ENCODE results near the gene ZNF341. TPM values are rescaled to one million over a fixed set of nuclear protein-coding genes. Genes with fewer than 3 reads are reported as not detected.

Gene ZNF341
- total RNA-seq, 2 experiments from 2014 or later = 2.1 to 2.7 TPM

DNA sequence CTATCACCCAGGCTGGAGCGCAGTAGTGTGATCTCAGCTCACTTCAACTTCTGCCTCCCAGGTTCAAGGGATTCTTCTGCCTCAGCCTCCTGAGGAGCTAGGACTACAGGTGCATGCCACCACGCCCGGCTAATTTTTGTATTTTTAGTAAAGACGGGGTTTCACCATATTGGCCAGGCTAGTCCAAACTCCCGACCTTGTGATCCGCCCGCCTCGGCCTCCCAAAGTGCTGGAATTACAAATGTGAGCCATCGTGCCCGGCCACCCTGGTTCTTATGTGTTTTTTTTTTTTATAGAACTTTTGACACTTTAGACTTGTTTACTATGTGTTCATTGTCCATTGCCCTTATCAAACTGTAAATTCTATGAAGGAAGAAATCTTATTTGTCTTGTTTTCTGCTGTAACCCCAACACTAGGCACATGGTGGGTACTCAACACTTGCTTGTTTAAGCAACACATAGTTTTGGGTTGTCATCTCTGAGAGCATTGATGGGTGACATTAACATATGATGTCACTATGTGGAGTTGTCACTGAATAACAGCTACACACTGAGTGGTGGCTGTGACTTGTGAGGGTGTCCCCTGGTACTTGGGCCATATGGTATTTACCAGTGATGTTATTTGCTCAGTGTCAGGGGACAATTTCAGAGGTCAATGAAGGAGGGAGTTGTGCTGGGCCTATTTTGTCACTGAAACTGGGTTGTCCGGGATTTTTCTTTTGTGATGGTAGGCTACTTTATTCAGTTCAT lies 10.2 kb upstream of the ZNF341 start:
- H3K27me3 ChIP-seq (ENCODE audit: control insufficient read depth in 1 of 2, insufficient read depth in 2 of 2, low read length in 2 of 2) = no peaks in the 10 kb centered on the region
- DNase-seq (no peak), ATAC-seq (ENCODE audit: poor library complexity) (no peak)
- H3K9me3 ChIP-seq (ENCODE audit: control insufficient read depth in 1 of 2, insufficient read depth in 1 of 2, low read length in 2 of 2) = no peaks in the 10 kb centered on the region
- Mint-ChIP-seq H3K27me3 (no peaks in the 10 kb centered on the region), H3K27ac (peak overlapping the region; percentile 57), H3K4me1 (ENCODE audit: low read depth) (peaks cover 18% of the 10 kb centered on the region), H3K36me3 (ENCODE audit: low read depth) (peaks cover 5% of the 10 kb centered on the region), H3K9me3 (no peaks in the 10 kb centered on the region), H3K4me3 (peak overlapping the region; percentile 68)
- POLR2A ChIA-PET = interaction anchor here (2.2 to 3.1 kb wide), 3 partner anchors 11 to 53 kb away, joined by 19 to 53 read pairs (median 23); partner anchors contain the start of genes ACTL10 and ZNF341
- no peaks in the 10 kb centered on the region for H3K36me3 ChIP-seq (ENCODE audit: insufficient read depth, low read length)
- intact Hi-C loops (cut with DNase I, micrococcal nuclease) = loop anchor here in 1 of 2 experiments (2.0 to 10.0 kb wide), 4 partner anchors 35 to 314 kb away; partner anchors contain the start of genes CHMP4B and E2F1
- CTCF ChIA-PET = interaction anchor here (0.7 kb wide), 2 partner anchors 84 to 1153 kb away, joined by 3 to 4 read pairs; no protein-coding TSS in a partner anchor
- H3K4me1 ChIP-seq (ENCODE audit: insufficient read depth, low read length) = peaks cover 20% of the 10 kb centered on the region
- no peak overlapping the region for H3K27ac ChIP-seq (ENCODE audit: low read depth in 1 of 2, low read length in 2 of 2)
- TF ChIP-seq, protein P1, sequence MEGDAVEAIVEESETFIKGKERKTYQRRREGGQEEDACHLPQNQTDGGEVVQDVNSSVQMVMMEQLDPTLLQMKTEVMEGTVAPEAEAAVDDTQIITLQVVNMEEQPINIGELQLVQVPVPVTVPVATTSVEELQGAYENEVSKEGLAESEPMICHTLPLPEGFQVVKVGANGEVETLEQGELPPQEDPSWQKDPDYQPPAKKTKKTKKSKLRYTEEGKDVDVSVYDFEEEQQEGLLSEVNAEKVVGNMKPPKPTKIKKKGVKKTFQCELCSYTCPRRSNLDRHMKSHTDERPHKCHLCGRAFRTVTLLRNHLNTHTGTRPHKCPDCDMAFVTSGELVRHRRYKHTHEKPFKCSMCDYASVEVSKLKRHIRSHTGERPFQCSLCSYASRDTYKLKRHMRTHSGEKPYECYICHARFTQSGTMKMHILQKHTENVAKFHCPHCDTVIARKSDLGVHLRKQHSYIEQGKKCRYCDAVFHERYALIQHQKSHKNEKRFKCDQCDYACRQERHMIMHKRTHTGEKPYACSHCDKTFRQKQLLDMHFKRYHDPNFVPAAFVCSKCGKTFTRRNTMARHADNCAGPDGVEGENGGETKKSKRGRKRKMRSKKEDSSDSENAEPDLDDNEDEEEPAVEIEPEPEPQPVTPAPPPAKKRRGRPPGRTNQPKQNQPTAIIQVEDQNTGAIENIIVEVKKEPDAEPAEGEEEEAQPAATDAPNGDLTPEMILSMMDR (IDR thresholded peaks at IDR 0.05) = no peak
- H3K4me3 ChIP-seq (ENCODE audit: low read length) = no peak overlapping the region

DNA sequence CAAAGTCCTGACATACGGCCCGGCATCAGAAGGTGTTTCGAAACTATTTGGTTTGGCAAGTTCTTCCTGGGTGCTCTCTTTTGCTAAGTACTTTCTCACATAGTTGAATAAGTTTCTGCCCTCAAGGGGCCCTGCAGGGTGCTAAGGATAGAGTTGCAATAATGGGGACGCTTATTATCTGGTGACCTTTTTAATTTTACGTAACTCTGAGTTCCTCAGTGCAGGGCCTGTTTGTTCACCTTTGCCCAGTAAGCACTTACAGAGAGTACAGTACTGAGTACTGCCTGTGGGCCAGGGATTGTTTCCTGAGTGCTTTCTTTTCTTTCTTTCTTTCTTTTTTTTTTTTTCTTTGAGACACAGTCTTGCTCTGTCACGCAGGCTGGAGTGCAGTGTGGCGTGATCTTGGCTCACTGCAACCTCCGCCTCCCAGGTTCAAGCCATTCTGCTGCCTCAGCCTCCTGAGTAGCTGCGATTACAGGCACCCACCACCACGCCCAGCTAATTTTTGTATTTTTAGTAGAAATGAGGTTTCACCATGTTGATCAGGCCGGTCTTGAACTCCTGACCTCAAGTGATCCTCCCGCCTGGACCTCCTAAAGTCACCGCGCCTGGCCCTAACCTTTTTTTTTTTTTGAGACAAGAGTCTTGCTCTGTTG lies 7.2 kb upstream of the ZNF341 start:
- no peak overlapping the region for H3K4me3 ChIP-seq (ENCODE audit: low read length)
- TF ChIP-seq, protein P1 (IDR thresholded peaks at IDR 0.05) = no peak
- ChIA-PET CTCF (no interaction called here), POLR2A (no interaction called here)
- H3K4me3 Mint-ChIP-seq = no peak overlapping the region
- no peaks in the 10 kb centered on the region for H3K36me3 Mint-ChIP-seq (ENCODE audit: low read depth)
- ATAC-seq (ENCODE audit: poor library complexity) = no peak
- H3K4me1 Mint-ChIP-seq (ENCODE audit: low read depth) = peaks cover 7% of the 10 kb centered on the region
- H3K4me1 ChIP-seq (ENCODE audit: insufficient read depth, low read length) = peaks cover 12% of the 10 kb centered on the region
- no peak overlapping the region for H3K27ac ChIP-seq (ENCODE audit: low read depth in 1 of 2, low read length in 2 of 2)
- no peaks in the 10 kb centered on the region for H3K27me3 ChIP-seq (ENCODE audit: control insufficient read depth in 1 of 2, insufficient read depth in 2 of 2, low read length in 2 of 2)
- no peaks in the 10 kb centered on the region for H3K9me3 Mint-ChIP-seq
- intact Hi-C loops (cut with DNase I, micrococcal nuclease) = loop anchor here in 1 of 2 experiments (5.0 to 10.0 kb wide), 2 partner anchors 240 to 317 kb away; no protein-coding TSS in a partner anchor
- H3K27ac Mint-ChIP-seq = no peak overlapping the region
- H3K27me3 Mint-ChIP-seq = no peaks in the 10 kb centered on the region
- DNase-seq = peak in 1 of 14 experiments; percentile 9
- H3K9me3 ChIP-seq (ENCODE audit: control insufficient read depth in 1 of 2, insufficient read depth in 1 of 2, low read length in 2 of 2) = no peaks in the 10 kb centered on the region
- H3K36me3 ChIP-seq (ENCODE audit: insufficient read depth, low read length) = no peaks in the 10 kb centered on the region

DNA sequence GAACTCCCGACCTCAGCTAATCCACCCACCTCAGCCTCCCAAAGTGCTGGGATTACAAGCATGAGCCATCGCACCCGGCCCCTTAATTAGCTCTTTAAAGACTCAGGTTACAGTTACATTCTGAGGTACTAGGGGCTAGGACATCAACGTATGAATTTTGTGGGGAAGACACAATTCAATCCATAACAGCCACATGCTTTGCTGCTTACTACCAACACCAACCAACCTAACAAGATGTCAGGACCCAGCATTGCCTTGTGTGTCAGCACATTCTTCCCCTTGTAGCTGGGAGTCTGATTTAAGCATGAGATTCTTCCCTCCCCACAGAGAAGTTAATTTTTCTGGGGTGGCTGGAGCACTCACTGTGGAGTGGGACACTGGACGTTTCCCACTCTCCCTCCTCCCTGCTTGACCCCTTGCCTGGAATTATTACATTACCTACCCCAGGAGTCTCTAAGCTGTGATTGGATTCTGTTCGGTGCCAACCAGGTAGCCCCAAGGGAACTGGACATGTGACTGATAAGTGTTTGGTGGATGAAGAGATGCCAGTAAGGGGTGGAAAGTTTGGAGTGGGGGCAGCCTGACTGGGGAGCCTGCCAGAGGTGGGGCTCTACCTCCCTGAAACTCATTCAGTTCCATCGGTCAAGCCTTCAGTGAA lies 6.1 kb upstream of the ZNF341 start:
- intact Hi-C loops (cut with DNase I, micrococcal nuclease) = loop anchor here in 1 of 2 experiments (10.0 kb wide), 1 partner anchor 241 kb away; no protein-coding TSS in a partner anchor
- Mint-ChIP-seq H3K4me3 (no peak overlapping the region), H3K27ac (no peak overlapping the region), H3K9me3 (no peaks in the 10 kb centered on the region), H3K36me3 (ENCODE audit: low read depth) (no peaks in the 10 kb centered on the region), H3K4me1 (ENCODE audit: low read depth) (no peaks in the 10 kb centered on the region), H3K27me3 (no peaks in the 10 kb centered on the region)
- Histone ChIP-seq H3K4me3 (ENCODE audit: low read length) (no peak overlapping the region), H3K27ac (ENCODE audit: low read depth in 1 of 2, low read length in 2 of 2) (no peak overlapping the region), H3K36me3 (ENCODE audit: insufficient read depth, low read length) (no peaks in the 10 kb centered on the region), H3K27me3 (ENCODE audit: control insufficient read depth in 1 of 2, insufficient read depth in 2 of 2, low read length in 2 of 2) (no peaks in the 10 kb centered on the region), H3K9me3 (ENCODE audit: control insufficient read depth in 1 of 2, insufficient read depth in 1 of 2, low read length in 2 of 2) (no peaks in the 10 kb centered on the region), H3K4me1 (ENCODE audit: insufficient read depth, low read length) (peaks cover 5% of the 10 kb centered on the region)
- ChIA-PET POLR2A (no interaction called here), CTCF (no interaction called here)
- no peak for ATAC-seq (ENCODE audit: poor library complexity)
- DNase-seq = no peak
- TF ChIP-seq, protein P1 (IDR thresholded peaks at IDR 0.05) = no peak
